ENCODE measurements around the gene HNRNPH3. TPM values are rescaled to one million over a fixed set of nuclear protein-coding genes. Genes with fewer than 3 reads are reported as not detected.

HNRNPH3 gene
- total RNA-seq, 2 experiments from 2014 or later = 99.6 to 117 TPM

DNA sequence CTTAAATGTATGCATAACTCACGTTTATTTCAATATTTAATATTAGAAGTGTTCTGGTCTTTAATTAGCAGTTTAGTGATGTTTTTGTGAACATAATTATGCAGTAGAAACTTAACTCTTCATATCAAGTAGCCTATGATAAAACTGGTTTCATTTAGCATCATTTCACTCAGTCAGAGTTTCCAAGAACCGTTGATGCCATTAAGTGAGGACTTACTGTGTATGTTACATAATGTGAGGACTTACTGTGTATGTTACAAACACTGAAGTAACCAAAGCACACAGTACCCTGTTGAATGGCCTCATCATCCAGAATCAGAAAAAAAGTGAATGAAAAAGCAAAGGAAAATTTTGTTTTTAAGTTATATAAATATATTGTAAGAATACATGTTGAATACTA, 33.7 kb downstream of the HNRNPH3 start:
- ChIA-PET POLR2A (no interaction called here), CTCF (no interaction called here)
- Mint-ChIP-seq H3K27me3 (no peaks in the 10 kb centered on the region), H3K9me3 (no peaks in the 10 kb centered on the region), H3K4me1 (no peaks in the 10 kb centered on the region), H3K4me3 (no peak overlapping the region), H3K36me3 (ENCODE audit: low read depth) (peaks cover 17% of the 10 kb centered on the region), H3K27ac (no peak overlapping the region)
- no peak for DNase-seq

DNA sequence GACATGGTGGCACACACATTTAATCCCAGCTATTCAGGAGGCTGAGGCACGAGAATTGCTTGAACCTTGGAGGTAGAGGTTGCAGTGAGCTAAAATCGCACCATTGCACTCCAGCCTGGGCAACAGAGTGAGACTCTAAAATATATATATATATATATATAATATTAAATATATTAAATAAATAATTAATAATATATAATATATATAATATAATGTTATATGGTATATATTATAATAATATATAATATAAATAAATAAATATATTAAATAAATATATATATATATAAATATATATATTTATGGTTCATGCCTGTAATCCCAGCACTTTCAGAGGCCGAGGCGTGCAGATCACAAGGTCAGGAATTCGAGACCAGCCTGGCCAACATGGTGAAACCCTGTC, 34.7 kb downstream of the HNRNPH3 start:
- Mint-ChIP-seq H3K9me3 (peaks cover 4% of the 10 kb centered on the region), H3K4me1 (no peaks in the 10 kb centered on the region), H3K36me3 (ENCODE audit: low read depth) (peaks cover 25% of the 10 kb centered on the region), H3K27me3 (no peaks in the 10 kb centered on the region), H3K4me3 (no peak overlapping the region), H3K27ac (no peak overlapping the region)
- DNase-seq = no peak
- CTCF ChIA-PET = interaction anchor here (1.4 kb wide), 1 partner anchor 10 kb away, joined by 5 read pairs; no protein-coding TSS in a partner anchor
- POLR2A ChIA-PET = no interaction called here

DNA sequence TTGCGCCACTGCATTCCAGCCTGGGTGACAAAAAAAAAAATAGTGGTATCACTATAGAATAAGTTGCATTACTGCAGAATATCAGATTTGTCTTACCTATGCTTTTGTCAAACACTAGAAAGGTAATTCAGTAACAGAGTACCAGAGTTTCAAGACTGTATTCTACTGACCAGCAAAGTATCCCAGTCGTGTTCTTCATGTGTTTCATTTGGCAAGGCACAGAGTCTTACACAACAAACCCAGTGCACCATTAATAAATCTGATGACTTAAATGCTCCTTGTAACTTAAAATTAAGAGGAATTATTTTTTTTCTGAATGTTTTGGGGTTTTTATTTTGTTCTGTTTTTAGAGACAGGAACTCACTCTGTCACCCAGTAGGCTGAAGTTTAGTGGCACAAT, 35.3 kb downstream of the HNRNPH3 start:
- CTCF ChIA-PET = interaction anchor here (1.4 kb wide), 1 partner anchor 9 kb away, joined by 5 read pairs; no protein-coding TSS in a partner anchor

DNA sequence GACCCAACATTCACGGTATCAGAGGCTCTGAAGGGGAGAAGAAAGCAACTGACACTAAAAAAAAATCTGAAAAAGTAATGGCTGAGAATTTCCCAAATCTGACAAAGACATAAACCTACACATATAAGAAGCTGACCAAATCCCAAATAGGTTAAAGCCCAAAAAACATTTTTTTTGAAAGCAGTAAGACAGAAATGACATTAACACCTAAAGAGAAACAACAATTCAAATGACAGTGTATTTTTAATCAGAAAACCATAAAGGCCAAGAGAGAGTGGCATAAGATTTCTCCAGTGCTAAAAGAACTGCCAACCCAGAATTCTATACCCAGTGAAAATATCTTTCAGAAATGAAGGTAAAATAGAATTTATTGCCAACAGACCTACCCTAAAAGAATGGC, 39.7 kb downstream of the HNRNPH3 start:
- H3K9me3 Mint-ChIP-seq = peaks cover 11% of the 10 kb centered on the region
- CTCF ChIA-PET = interaction anchor here (0.6 to 0.9 kb wide), 2 partner anchors 18 to 23 kb away, joined by 3 read pairs; no protein-coding TSS in a partner anchor

More for the DNA sequence above, 35.3 kb downstream of the HNRNPH3 start:
- no peaks in the 10 kb centered on the region for H3K27me3 Mint-ChIP-seq
- peaks cover 29% of the 10 kb centered on the region for H3K36me3 Mint-ChIP-seq (ENCODE audit: low read depth)
- peaks cover 8% of the 10 kb centered on the region for H3K9me3 Mint-ChIP-seq
- DNase-seq = no peak
- H3K4me3 Mint-ChIP-seq = no peak overlapping the region
- no peaks in the 10 kb centered on the region for H3K4me1 Mint-ChIP-seq
- POLR2A ChIA-PET = no interaction called here
- H3K27ac Mint-ChIP-seq = no peak overlapping the region

DNA sequence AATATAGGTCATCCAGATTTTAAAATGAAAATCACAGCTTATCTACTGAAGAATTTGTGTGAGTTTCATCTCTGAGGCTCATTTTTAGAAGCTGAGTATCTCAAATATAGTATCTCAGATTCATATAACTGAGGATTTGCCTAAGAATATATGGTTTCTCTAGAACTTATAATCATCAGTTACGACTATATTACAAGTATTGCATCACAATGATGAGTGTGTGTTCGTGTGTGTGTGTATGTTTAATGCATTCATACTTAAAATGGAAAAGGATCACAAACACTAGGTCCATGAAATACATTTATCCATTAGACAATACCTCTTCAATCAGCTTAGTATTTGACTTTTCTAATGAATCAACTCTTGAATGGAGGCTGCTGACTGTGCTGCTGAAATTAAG, 53.9 kb downstream of the HNRNPH3 start:
- no peak overlapping the region for H3K4me3 Mint-ChIP-seq
- no peaks in the 10 kb centered on the region for H3K27me3 Mint-ChIP-seq
- POLR2A ChIA-PET = no interaction called here
- H3K36me3 Mint-ChIP-seq (ENCODE audit: low read depth) = peaks cover 12% of the 10 kb centered on the region
- H3K4me1 Mint-ChIP-seq = no peaks in the 10 kb centered on the region
- CTCF ChIA-PET = interaction anchor here (0.6 to 1.4 kb wide), 6 partner anchors 12 to 395 kb away, joined by 3 to 5 read pairs (median 3); partner anchors contain the start of gene RUFY2
- DNase-seq = no peak
- H3K9me3 Mint-ChIP-seq = no peaks in the 10 kb centered on the region
- no peak overlapping the region for H3K27ac Mint-ChIP-seq

More for the DNA sequence above, 39.7 kb downstream of the HNRNPH3 start:
- Mint-ChIP-seq H3K27ac (no peak overlapping the region), H3K4me3 (no peak overlapping the region), H3K4me1 (no peaks in the 10 kb centered on the region), H3K36me3 (ENCODE audit: low read depth) (peaks cover 37% of the 10 kb centered on the region), H3K27me3 (no peaks in the 10 kb centered on the region)
- DNase-seq = no peak
- POLR2A ChIA-PET = no interaction called here

Other genes starting within 250 kb of the HNRNPH3 start
- gene MYPN, start 222.6 kb upstream of the HNRNPH3 start, total RNA-seq = not detected
- not detected for gene ATOH7, start 100.0 kb upstream of the HNRNPH3 start, total RNA-seq
- 1 to 10 TPM; 1.6 to 2.0 TPM for gene PBLD, start 864 bp downstream of the HNRNPH3 start, total RNA-seq
- 10 to 100 TPM; 13.0 TPM for gene RUFY2, start 75.2 kb downstream of the HNRNPH3 start, total RNA-seq
- 10 to 100 TPM; 28.4 to 30.3 TPM for gene DNA2, start 139.9 kb downstream of the HNRNPH3 start, total RNA-seq
- 10 to 100 TPM; 19.8 to 26.4 TPM for gene SLC25A16, start 195.5 kb downstream of the HNRNPH3 start, total RNA-seq
- 1 to 10 TPM; 3.0 to 3.7 TPM for gene TET1, start 228.3 kb downstream of the HNRNPH3 start, total RNA-seq